ENCODE data around the gene LAMC2.

DNA sequence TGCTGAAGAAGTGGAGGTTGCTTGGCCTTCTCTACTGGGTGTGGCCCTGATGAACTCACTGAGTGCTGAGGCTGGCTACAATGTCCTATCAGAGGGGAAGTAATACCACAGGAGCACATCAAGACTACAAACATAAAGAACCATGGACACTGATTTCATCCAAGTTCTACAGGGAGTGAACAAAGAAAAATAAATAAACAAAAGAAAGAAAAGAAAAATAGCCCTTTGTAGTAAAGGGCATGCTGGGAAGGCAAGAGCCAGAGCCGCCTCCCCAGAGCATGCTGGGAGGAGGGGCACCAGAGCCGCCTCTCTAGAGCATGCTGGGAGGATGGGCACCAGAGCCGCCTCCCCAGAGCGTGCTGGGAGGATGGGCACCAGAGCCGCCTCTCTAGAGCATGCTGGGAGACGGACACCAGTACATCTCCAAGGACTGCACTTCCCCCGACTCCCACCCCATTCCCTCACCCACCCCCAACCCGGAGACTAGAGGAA, 65.9 kb downstream of the LAMC2 start:
- TF ChIP-seq ZNF239 (CRISPR knock-in tag; IDR thresholded peaks at IDR 0.05), result no peak
- TF ChIP-seq, protein P1, sequence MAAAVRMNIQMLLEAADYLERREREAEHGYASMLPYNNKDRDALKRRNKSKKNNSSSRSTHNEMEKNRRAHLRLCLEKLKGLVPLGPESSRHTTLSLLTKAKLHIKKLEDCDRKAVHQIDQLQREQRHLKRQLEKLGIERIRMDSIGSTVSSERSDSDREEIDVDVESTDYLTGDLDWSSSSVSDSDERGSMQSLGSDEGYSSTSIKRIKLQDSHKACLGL (CRISPR knock-in tag; IDR thresholded peaks at IDR 0.05; ENCODE audit: borderline replicate concordance, poor library complexity, severe bottlenecking), result no peak
- TF ChIP-seq TSC22D4 (tag; IDR thresholded peaks at IDR 0.05), result no peak
- TF ChIP-seq, protein P2, sequence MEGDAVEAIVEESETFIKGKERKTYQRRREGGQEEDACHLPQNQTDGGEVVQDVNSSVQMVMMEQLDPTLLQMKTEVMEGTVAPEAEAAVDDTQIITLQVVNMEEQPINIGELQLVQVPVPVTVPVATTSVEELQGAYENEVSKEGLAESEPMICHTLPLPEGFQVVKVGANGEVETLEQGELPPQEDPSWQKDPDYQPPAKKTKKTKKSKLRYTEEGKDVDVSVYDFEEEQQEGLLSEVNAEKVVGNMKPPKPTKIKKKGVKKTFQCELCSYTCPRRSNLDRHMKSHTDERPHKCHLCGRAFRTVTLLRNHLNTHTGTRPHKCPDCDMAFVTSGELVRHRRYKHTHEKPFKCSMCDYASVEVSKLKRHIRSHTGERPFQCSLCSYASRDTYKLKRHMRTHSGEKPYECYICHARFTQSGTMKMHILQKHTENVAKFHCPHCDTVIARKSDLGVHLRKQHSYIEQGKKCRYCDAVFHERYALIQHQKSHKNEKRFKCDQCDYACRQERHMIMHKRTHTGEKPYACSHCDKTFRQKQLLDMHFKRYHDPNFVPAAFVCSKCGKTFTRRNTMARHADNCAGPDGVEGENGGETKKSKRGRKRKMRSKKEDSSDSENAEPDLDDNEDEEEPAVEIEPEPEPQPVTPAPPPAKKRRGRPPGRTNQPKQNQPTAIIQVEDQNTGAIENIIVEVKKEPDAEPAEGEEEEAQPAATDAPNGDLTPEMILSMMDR (IDR thresholded peaks at IDR 0.05 in 2 of 3, conservative IDR thresholded peaks at IDR 0.05 in 1 of 3; ENCODE audit: insufficient read depth in 2 of 3, low read depth in 1 of 3, low read length in 3 of 3), result no peak
- no peak for TF ChIP-seq GTF2A2 (tag; IDR thresholded peaks at IDR 0.05)
- no peak for TF ChIP-seq CBX3 (IDR thresholded peaks at IDR 0.05; ENCODE audit: borderline replicate concordance in 1 of 2, low read length in 2 of 2)
